Right lobe of liver (tissue), 6 donors: ENCODE results near the gene FOXR2. TPM values are rescaled to one million over a fixed set of nuclear protein-coding genes. Genes with fewer than 3 reads are reported as not detected.

ENCODE experiments used
- ATAC-seq, 4 donors: fragments of 200-7000 bp; cut with Tn5 transposase; one replicate each; pipeline ENCODE4 v1.9.1; 2020; ENCODE audit warnings: mild to moderate bottlenecking in 4 of 4, moderate library complexity in 4 of 4
- DNase-seq, 3 donors: peaks; one replicate each; pipeline ENCODE4 v3.0.0-alpha.2; 2020
- H3K27ac ChIP-seq, 3 donors: fragments of 200-600 bp; one replicate each; pipeline ENCODE4 v1.8.0; 2022
- H3K27me3 ChIP-seq, 2 donors: fragments of 200-600 bp; one replicate each; pipeline ENCODE4 v1.8.0; 2022
- H3K36me3 ChIP-seq, 4 donors: fragments of 200-600 bp; sonication (generic) in 1 of 4; one replicate each; pipeline versions ENCODE4 v1.5.1 to v1.8.0; 2017 to 2022; ENCODE audit warnings: control low read depth in 1 of 4
- H3K4me1 ChIP-seq, 4 donors: fragments of 200-600 bp; sonication (generic) in 1 of 4; one replicate each; pipeline versions ENCODE4 v1.5.1 to v1.8.0; 2017 to 2022; ENCODE audit warnings: control low read depth in 1 of 4
- H3K4me3 ChIP-seq, 3 donors: fragments of 200-600 bp; one replicate each; pipeline ENCODE4 v1.8.0; 2022
- H3K9me3 ChIP-seq, 4 donors: fragments of 200-600 bp; sonication (generic) in 1 of 4; one replicate each; pipeline versions ENCODE4 v1.5.1 to v1.8.0; 2017 to 2022; ENCODE audit warnings: control low read depth in 1 of 4
- CTCF ChIP-seq, 4 donors: fragments of 200-600 bp in 3 of 4; fragments of 450-650 bp in 1 of 4; IDR thresholded peaks; one replicate each; pipeline versions ENCODE4 v1.5.1 to v1.8.0; 2016 to 2022; ENCODE audit warnings: antibody characterized with exemption in 4 of 4, mild to moderate bottlenecking in 2 of 4
- POLR2A ChIP-seq: fragments of 450-650 bp; IDR thresholded peaks from one replicate; pipeline ENCODE4 v1.6.1; 2017; ENCODE audit warnings: antibody characterized with exemption, mild to moderate bottlenecking
- WGBS: methylation state at CpG from one replicate; pipeline ENCODE4 v1.1.6; 2018; ENCODE audit warnings: low coverage, low lambda C conversion rate; ENCODE audit not compliant: insufficient coverage; ENCODE audit errors: missing lambda C conversion rate; 5-methylcytosine and 5-hydroxymethylcytosine counted together
- intact Hi-C, 2 donors: fragments of 100-400 bp; cut with DNase I; formaldehyde crosslinking; loops; one replicate each; pipeline versions ENCODE4 v1.11.2 to v1.14.1; 2022
- small RNA-seq, 2 experiments: library from RNA; depleted of rRNA; stranded (forward); fragments of <200 nt; gene quantifications; one replicate each; pipeline ENCODE3, GENCODE V24; 2016
- total RNA-seq, 6 experiments: library from RNA; depleted of rRNA in 2 of 6; stranded (reverse); fragments of >200 nt in 2 of 6; fragmentation: NEBNext Ultra II Directional in 3 of 6; extraction: Animal tissue kit (Norgen Biotek cat#: 25700) in 3 of 6; gene quantifications; one replicate each; pipeline versions ENCODE4 v1.1.0 to v1.2.4, GENCODE V29; 2016 to 2023
- donor health status: DM: no; HTN: yes; CAD: no.
- donor health status: DM: no; HTN: no; CAD: no.
- donor health status: DM: no; HTN: no; CAD: no.
- donor health status: DM: no; HTN: yes; CAD: no.
- donor health status: DM: no; HTN: yes; CAD: no.

Gene FOXR2
- total RNA-seq, 6 experiments from 2014 or later, result not detected

GRCh38 chrX:55668084-55668483, 44.9 kb downstream of the FOXR2 start:
- no peaks in the 10 kb centered on the region for H3K27me3 ChIP-seq
- H3K4me1 ChIP-seq, result no peaks in the 10 kb centered on the region
- no peak for ATAC-seq
- H3K27ac ChIP-seq, result no peak overlapping the region
- intact Hi-C loops, result no loop called here
- TF ChIP-seq POLR2A (no peak), CTCF (IDR thresholded peaks at IDR 0.05) (no peak)
- no peaks in the 10 kb centered on the region for H3K36me3 ChIP-seq
- 33% methylated on average over 1 of the region's 1 CpG for WGBS
- no peak overlapping the region for H3K4me3 ChIP-seq
- no peaks in the 10 kb centered on the region for H3K9me3 ChIP-seq
- no peak for DNase-seq

Small RNA genes within 50 kb of the gene (small RNA-seq; reads per million reads assigned to genes)
- 0 reads per million in 2 experiments for gene RF00019

Other genes with a start within 250 kb of the FOXR2 start
- gene MAGEH1, start 171.3 kb upstream of the FOXR2 start, total RNA-seq, result 10 to 100 TPM in 2 of 6 experiments, 1 to 10 TPM in 4; 5.8 to 16.9 (median 7.9) TPM
- under 1 TPM in 5 of 6 experiments, not detected in 1; 0.31 to 0.51 (median 0.37) TPM for gene USP51, start 133.6 kb upstream of the FOXR2 start, total RNA-seq
- 1 to 10 TPM; 4.2 to 6.1 (median 4.8) TPM for gene RRAGB, start 94.3 kb downstream of the FOXR2 start, total RNA-seq